B cell (primary cell): ENCODE results near the gene BCL11A. TPM values are rescaled to one million over a fixed set of nuclear protein-coding genes. Genes with fewer than 3 reads are reported as not detected.

ENCODE experiments used
- ATAC-seq: fragments of 200-7000 bp; cut with Tn5 transposase; one replicate; pipeline ENCODE4 v1.10.0; 2021; ENCODE audit warnings: low read depth, mild to moderate bottlenecking, moderate number of reproducible peaks, moderate library complexity
- CTCF ChIA-PET: fragments of 350-600 bp; sonication (Branson Sonifier 250); formaldehyde crosslinking; loops from one replicate; lab custom pipeline; 2021; ENCODE audit warnings: antibody characterized with exemption, inconsistent platforms; lab: Charles Lee
- POLR2A ChIA-PET: fragments of 350-600 bp; sonication (Branson Sonifier 250); formaldehyde crosslinking; loops from one replicate; lab custom pipeline; 2021; ENCODE audit warnings: antibody characterized with exemption; lab: Charles Lee
- DNase-seq: peaks from one replicate; pipeline ENCODE4 v3.0.0; 2013
- H2AFZ ChIP-seq: 2 replicates; pipeline ENCODE4 v1.6.1; 2012; ENCODE audit warnings: mild to moderate bottlenecking, low read depth, low read length; ENCODE audit not compliant: insufficient read depth, poor library complexity, severe bottlenecking
- H3K27ac ChIP-seq, 2 donors: 1 replicate in 1 of 2; 2 replicates in 1 of 2; pipeline ENCODE4 v1.5.1; 2012 to 2013; ENCODE audit warnings: low read length in 2 of 2, mild to moderate bottlenecking in 2 of 2, moderate library complexity in 1 of 2
- H3K27me3 ChIP-seq, 4 experiments: fragments of 200-600 bp in 1 of 4; sonication (generic) in 1 of 4; replicated peaks in 1 of 4; 1 replicate in 2 of 4; 2 replicates in 2 of 4; pipeline versions ENCODE4 v1.6.1 to v1.7.0; 2013 to 2016; ENCODE audit warnings: low read length in 3 of 4, mild to moderate bottlenecking in 2 of 4, mixed read lengths in 1 of 4, moderate library complexity in 1 of 4; ENCODE audit not compliant: insufficient read depth in 4 of 4, control insufficient read depth in 3 of 4; ENCODE audit errors: control extremely low read depth in 1 of 4
- H3K36me3 ChIP-seq, 2 experiments: replicated peaks in 1 of 2; 1 replicate in 1 of 2; 2 replicates in 1 of 2; pipeline versions ENCODE4 v1.6.1 to v1.7.1; 2013; ENCODE audit warnings: low read length in 1 of 2; ENCODE audit not compliant: insufficient read depth in 2 of 2, control insufficient read depth in 1 of 2; ENCODE audit errors: control extremely low read depth in 1 of 2, extremely low read depth in 1 of 2
- H3K4me1 ChIP-seq, 2 donors: fragments of 200-600 bp in 1 of 2; sonication (generic) in 1 of 2; 1 replicate in 1 of 2; 2 replicates in 1 of 2; pipeline versions ENCODE4 v1.5.1 to v1.6.1; 2013 to 2017; ENCODE audit warnings: low read length in 2 of 2; ENCODE audit not compliant: control insufficient read depth in 2 of 2, insufficient read depth in 2 of 2
- H3K4me2 ChIP-seq: replicated peaks from 2 replicates; pipeline ENCODE3; 2012; ENCODE audit warnings: mild to moderate bottlenecking, low read depth, low read length; ENCODE audit not compliant: poor library complexity, severe bottlenecking
- H3K4me3 ChIP-seq, 5 experiments: fragments of 200-600 bp in 1 of 5; sonication (generic) in 1 of 5; 1 replicate in 3 of 5; 2 replicates in 2 of 5; pipeline versions ENCODE4 v1.5.1 to v1.7.0; 2011 to 2016; ENCODE audit warnings: low read length in 4 of 5, mild to moderate bottlenecking in 4 of 5, low read depth in 2 of 5, control low read depth in 1 of 5, moderate library complexity in 1 of 5; ENCODE audit not compliant: insufficient read depth in 1 of 5; ENCODE audit errors: control extremely low read depth in 1 of 5, extremely low read depth in 1 of 5
- H3K79me2 ChIP-seq: fragments of 200-600 bp; sonication (generic); one replicate; pipeline ENCODE4 v1.6.0; 2016; ENCODE audit warnings: low read length; ENCODE audit not compliant: control insufficient read depth, insufficient read depth
- H3K9ac ChIP-seq: fragments of 200-600 bp; sonication (generic); 2 replicates; pipeline ENCODE4 v1.6.1; 2017; ENCODE audit warnings: mild to moderate bottlenecking, low read length, moderate library complexity
- H3K9me3 ChIP-seq, 3 donors: one replicate each; pipeline versions ENCODE4 v1.6.1 to v1.7.1; 2013; ENCODE audit warnings: low read length in 2 of 3; ENCODE audit not compliant: control insufficient read depth in 2 of 3, insufficient read depth in 1 of 3; ENCODE audit errors: control extremely low read depth in 1 of 3
- H4K20me1 ChIP-seq: 2 replicates; pipeline ENCODE4 v1.6.0; 2012; ENCODE audit warnings: mild to moderate bottlenecking, low read length; ENCODE audit not compliant: insufficient read depth, control insufficient read depth, poor library complexity, severe bottlenecking
- H3K27ac Mint-ChIP-seq: one replicate; pipeline ENCODE4 v1.8.0; 2021; ENCODE audit warnings: mixed read lengths
- H3K27me3 Mint-ChIP-seq: one replicate; pipeline ENCODE4 v1.8.0; 2021; ENCODE audit warnings: mixed read lengths
- H3K4me1 Mint-ChIP-seq: one replicate; pipeline ENCODE4 v1.8.0; 2021; ENCODE audit warnings: mixed read lengths
- H3K4me3 Mint-ChIP-seq: one replicate; pipeline ENCODE4 v1.8.0; 2021; ENCODE audit warnings: mixed read lengths
- H3K9me3 Mint-ChIP-seq: one replicate; pipeline ENCODE4 v1.8.0; 2022; ENCODE audit warnings: mixed read lengths; ENCODE audit not compliant: insufficient read depth
- EZH2 ChIP-seq: IDR thresholded peaks from 2 replicates; pipeline ENCODE4 v1.6.1; 2012; ENCODE audit warnings: borderline replicate concordance, low read depth, mild to moderate bottlenecking, moderate library complexity, low read length; ENCODE audit not compliant: insufficient read depth, poor library complexity, severe bottlenecking
- whole genome bisulfite sequencing: methylation state at CpG from one replicate; pipeline ENCODE4 v1.1.5; 2013; ENCODE audit warnings: missing lambda C conversion rate; ENCODE audit not compliant: insufficient coverage; 5-methylcytosine and 5-hydroxymethylcytosine counted together
- intact Hi-C: fragments of 100-400 bp; cut with micrococcal nuclease; formaldehyde crosslinking; loops from one replicate; pipeline ENCODE4 v1.10.0; 2022
- polyA plus RNA-seq: library from polyadenylated mRNA; depleted of rRNA; stranded (reverse); fragments of >200 nt; gene quantifications from 2 replicates; pipeline ENCODE4 v1.2.3, GENCODE V29; 2012
- total RNA-seq, 2 donors: library from RNA; stranded (reverse); fragments of 120-200 nt in 1 of 2; gene quantifications; 1 replicate in 1 of 2; 2 replicates in 1 of 2; pipeline versions ENCODE4 v1.2.3 to v1.2.4, GENCODE V29; 2013 to 2022
- TF ChIP-seq, protein P1 (sequence below): fragments of 200-600 bp; IDR thresholded peaks from one replicate; pipeline ENCODE4 v1.8.0; 2022; ENCODE audit warnings: antibody characterized with exemption, mild to moderate bottlenecking

Gene BCL11A
- total and polyA plus RNA-seq, 2 donors (not counting 1 experiment from before 2014, with no cell fraction given) = 81.8 to 383 TPM

DNA sequence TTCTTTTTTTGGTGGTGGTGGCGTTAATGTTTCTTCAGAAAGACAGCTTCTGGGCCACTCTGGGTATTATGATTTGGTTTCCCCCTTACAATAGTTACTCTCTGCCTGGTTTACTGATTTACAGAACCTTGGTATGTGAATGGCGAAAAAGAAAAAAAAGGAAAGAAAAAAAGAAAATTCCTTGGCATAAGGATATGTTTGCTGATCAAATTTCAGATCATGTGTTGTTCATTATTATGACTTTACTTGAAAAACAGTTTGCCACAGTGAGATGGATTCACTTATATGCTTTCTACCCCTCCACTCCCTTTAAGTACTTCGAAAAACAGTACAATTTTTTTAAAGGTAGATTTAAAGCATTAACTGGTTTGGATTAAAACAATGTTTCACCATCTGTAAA, 21.0 kb downstream of the BCL11A start:
- ATAC-seq = no peak

DNA sequence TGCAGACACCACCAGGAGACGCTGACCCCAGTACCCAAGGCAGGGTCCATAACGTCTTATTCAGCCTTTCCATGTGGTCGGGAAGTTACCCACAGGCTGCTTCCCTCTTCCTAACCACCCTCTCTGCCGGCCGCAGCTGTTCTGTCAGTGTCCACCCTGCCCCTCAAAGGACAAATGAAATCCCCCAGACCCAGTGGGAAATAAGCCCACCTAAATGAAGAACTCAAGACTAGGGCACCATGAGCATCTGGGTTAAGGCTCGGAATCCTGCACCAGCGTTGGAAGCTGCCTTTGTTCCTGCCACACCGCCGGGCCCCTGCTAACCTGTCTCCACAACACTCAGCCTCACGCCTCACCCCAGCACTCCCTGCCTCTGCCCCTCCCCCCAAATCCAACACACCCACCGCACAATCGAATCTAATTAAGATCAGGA, 21.7 kb downstream of the BCL11A start:
- intact Hi-C loops = loop anchor here (2.0 to 5.0 kb wide), 3 partner anchors 15 to 84 kb away; no protein-coding TSS in a partner anchor
- H3K27ac ChIP-seq = peak overlapping the region; percentile 33 to 80
- DNase-seq (no peak), ATAC-seq (no peak)
- no peaks in the 10 kb centered on the region for H3K27me3 Mint-ChIP-seq
- H3K4me3 ChIP-seq = peak overlapping the region in 3 of 5 experiments; percentile 2 to 38 (median 15)
- H3K9me3 ChIP-seq = no peaks in the 10 kb centered on the region
- peaks cover 93% of the 10 kb centered on the region for H4K20me1 ChIP-seq
- CTCF ChIA-PET = interaction anchor here (1.1 to 1.4 kb wide), 2 partner anchors 15 to 24 kb away, joined by 3 to 4 read pairs; no protein-coding TSS in a partner anchor
- peaks cover 97% of the 10 kb centered on the region for H3K4me1 Mint-ChIP-seq
- H3K4me3 Mint-ChIP-seq = peak overlapping the region; percentile 83
- H3K4me1 ChIP-seq = peaks cover 99% of the 10 kb centered on the region in 2 donors
- peak overlapping the region; percentile 90 for H3K27ac Mint-ChIP-seq
- TF ChIP-seq, protein P1, sequence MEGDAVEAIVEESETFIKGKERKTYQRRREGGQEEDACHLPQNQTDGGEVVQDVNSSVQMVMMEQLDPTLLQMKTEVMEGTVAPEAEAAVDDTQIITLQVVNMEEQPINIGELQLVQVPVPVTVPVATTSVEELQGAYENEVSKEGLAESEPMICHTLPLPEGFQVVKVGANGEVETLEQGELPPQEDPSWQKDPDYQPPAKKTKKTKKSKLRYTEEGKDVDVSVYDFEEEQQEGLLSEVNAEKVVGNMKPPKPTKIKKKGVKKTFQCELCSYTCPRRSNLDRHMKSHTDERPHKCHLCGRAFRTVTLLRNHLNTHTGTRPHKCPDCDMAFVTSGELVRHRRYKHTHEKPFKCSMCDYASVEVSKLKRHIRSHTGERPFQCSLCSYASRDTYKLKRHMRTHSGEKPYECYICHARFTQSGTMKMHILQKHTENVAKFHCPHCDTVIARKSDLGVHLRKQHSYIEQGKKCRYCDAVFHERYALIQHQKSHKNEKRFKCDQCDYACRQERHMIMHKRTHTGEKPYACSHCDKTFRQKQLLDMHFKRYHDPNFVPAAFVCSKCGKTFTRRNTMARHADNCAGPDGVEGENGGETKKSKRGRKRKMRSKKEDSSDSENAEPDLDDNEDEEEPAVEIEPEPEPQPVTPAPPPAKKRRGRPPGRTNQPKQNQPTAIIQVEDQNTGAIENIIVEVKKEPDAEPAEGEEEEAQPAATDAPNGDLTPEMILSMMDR = no peak
- no peak for TF ChIP-seq EZH2
- peak overlapping the region; percentile 69 for H3K4me2 ChIP-seq
- no peak overlapping the region for H2AFZ ChIP-seq
- 56% methylated on average over 12 of the region's 12 CpGs for WGBS
- no peaks in the 10 kb centered on the region for H3K27me3 ChIP-seq
- POLR2A ChIA-PET = interaction anchor here (0.6 kb wide), 1 partner anchor 39 kb away, joined by 7 read pairs; no protein-coding TSS in a partner anchor
- H3K79me2 ChIP-seq = peaks cover 100% of the 10 kb centered on the region
- peaks cover 0 to 65% of the 10 kb centered on the region in 2 experiments for H3K36me3 ChIP-seq
- H3K9me3 Mint-ChIP-seq = no peaks in the 10 kb centered on the region
- peak overlapping the region; percentile 24 for H3K9ac ChIP-seq

More for the DNA sequence above, 21.0 kb downstream of the BCL11A start:
- Histone ChIP-seq H3K27me3 (no peaks in the 10 kb centered on the region), H2AFZ (no peak overlapping the region), H3K9me3 (no peaks in the 10 kb centered on the region), H3K36me3 (peaks cover 0 to 67% of the 10 kb centered on the region in 2 experiments), H3K9ac (peak overlapping the region; percentile 24), H3K4me1 (peaks cover 97 to 99% of the 10 kb centered on the region in 2 donors), H3K4me3 (peak overlapping the region in 1 of 5 experiments; percentile 38), H4K20me1 (peaks cover 92% of the 10 kb centered on the region), H3K79me2 (peaks cover 100% of the 10 kb centered on the region), H3K27ac (peak overlapping the region; percentile 33 to 80), H3K4me2 (peak overlapping the region; percentile 69)
- Mint-ChIP-seq H3K27me3 (no peaks in the 10 kb centered on the region), H3K9me3 (no peaks in the 10 kb centered on the region), H3K4me3 (peak overlapping the region; percentile 83), H3K4me1 (peaks cover 95% of the 10 kb centered on the region), H3K27ac (peak overlapping the region; percentile 90)
- no peak for TF ChIP-seq EZH2
- TF ChIP-seq, protein P1 = no peak
- intact Hi-C loops = loop anchor here (2.0 to 5.0 kb wide), 3 partner anchors 16 to 85 kb away; no protein-coding TSS in a partner anchor
- DNase-seq = no peak
- ChIA-PET POLR2A (interaction anchor here (0.7 kb wide), 1 partner anchor 27 kb away, joined by 5 read pairs; no protein-coding TSS in a partner anchor), CTCF (interaction anchor here (1.1 to 1.4 kb wide), 2 partner anchors 16 to 23 kb away, joined by 3 to 4 read pairs; no protein-coding TSS in a partner anchor)
- no CpG with 5 or more reads among the region's 3 CpGs for WGBS
